DMS114 treated with DMSO at 0.1 percent for 48 hours (cell line): Measurements from ENCODE around the gene CIITA.
A peak's percentile ranks its signal among the peaks of the same experiment; 100 is the strongest.

Source experiments
- DNase-seq: peaks from one replicate; lab custom pipeline; 2025; ENCODE audit not compliant: unreplicated experiment; lab: John Stamatoyannopoulos, UW

The CIITA gene

DNA sequence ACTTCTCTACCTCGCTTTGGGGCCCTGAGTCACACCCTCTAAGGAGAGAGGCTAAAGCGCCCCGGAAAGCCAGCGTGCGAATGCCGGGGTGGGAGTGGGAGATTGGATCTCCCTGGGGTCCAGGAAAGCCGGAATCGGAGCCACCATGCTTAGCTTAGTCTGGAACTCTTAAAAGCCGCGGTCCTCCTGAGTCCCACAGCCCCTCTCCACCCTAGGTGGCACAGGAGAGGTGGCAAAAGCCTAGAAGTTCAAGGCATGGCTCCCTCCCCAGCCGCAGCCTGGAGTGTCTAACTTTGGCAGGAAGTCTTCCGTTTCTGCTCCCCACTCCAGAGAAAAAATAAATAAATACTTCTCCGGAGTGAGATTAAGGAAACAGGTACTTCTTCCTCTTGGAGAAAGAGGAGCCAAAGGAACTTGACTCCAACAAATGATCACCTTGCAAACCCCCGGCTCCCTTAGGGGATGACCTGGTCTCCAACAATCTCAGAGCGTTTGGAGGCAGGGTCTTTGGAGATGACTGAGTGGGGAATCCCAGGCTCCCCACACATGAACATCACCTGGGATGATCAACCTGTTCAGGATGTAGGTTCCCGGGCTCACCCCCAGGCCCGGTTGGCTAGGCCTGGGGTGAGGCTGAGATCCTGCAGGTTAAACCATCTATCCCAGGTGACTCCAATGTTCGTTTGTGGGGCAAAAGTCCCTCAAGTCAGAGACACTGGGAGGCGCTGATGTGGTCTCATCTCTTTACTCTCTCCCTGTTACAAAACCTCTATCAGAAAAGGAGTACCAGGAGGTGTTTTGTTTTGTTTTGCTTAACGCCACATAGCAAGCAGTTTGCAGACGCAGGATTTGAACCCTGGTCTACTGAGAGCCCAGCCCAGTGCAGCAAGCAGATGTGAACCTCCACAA is 2.9 kb downstream of the CIITA start:
- no peak for DNase-seq

GRCh38 chr16:10880594-10881452 is 3.8 kb downstream of the CIITA start:
- DNase-seq: no peak

- no peak for DNase-seq
These were observed 4.6 kb downstream of the CIITA start for GRCh38 chr16:10881479-10882030.

DNA sequence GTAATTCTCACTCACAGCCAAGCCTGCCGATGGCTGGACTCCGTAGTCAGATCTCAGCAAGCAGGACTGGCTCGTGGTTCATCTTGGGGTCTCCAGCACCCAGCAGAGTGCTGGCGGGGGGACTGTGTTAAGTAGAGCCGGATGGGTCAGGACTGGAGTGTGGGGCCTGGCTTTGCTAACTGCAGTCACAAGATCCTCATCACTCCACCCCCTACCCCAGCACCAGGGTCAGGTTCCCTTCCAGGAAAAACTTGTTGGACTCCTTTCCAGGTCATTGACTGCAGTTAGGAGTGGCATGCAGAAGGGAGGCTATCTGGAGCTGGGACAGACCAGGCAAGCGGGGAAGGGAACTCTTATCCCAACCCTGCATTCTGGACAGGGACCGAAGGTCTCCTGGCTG is 6.0 kb downstream of the CIITA start:
- DNase-seq: no peak

- no peak for DNase-seq
These were observed 8.2 kb downstream of the CIITA start for GRCh38 chr16:10885246-10885645.

GRCh38 chr16:10888320-10888937 is 11.4 kb downstream of the CIITA start:
- no peak for DNase-seq

DNA sequence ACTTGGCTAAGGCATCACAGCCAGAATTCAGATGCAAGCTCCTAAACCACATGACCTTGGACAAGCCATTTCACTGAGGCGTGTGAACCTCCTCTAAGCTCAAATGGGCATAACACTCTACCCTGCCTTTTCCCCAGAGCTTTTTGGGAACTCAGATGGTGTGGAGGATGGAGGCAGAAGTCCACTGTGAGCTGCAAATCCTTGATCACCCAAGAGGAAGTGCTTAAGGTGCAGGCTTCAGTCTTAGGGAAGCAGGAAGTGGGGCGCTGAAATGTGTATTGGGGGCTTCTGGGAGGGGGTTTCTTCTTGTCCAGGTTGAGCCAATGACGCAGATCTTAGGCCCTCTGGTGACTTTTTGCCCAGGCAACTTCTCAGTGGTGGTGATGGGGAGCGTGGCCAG is 12.9 kb downstream of the CIITA start:
- no peak for DNase-seq

DNA sequence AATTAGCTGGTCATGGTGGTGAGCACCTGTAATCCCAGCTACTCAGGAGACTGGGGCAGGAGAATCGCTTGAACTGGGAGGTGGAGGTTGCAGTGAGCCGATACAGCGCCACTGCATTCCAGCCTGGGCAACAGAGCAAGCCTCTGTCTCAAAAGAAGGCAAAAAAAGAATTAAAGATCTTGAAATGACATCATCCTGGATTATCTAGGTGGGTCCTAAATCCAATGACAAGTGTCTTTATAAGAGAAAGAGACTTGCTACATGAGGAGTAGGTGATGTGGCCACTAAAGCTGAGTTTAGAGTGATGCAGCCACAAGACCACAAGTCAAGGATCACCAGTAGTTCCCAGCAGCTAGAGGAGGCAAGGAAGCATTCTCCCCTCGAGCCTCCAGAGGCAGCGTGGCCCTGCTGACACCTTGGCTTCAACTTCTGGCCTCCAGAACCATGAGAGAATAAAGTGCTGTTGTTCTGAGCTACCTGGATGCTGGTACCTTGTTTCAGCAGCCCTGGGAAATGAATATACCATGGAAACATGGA is 15.8 kb downstream of the CIITA start:
- no peak for DNase-seq

DNA sequence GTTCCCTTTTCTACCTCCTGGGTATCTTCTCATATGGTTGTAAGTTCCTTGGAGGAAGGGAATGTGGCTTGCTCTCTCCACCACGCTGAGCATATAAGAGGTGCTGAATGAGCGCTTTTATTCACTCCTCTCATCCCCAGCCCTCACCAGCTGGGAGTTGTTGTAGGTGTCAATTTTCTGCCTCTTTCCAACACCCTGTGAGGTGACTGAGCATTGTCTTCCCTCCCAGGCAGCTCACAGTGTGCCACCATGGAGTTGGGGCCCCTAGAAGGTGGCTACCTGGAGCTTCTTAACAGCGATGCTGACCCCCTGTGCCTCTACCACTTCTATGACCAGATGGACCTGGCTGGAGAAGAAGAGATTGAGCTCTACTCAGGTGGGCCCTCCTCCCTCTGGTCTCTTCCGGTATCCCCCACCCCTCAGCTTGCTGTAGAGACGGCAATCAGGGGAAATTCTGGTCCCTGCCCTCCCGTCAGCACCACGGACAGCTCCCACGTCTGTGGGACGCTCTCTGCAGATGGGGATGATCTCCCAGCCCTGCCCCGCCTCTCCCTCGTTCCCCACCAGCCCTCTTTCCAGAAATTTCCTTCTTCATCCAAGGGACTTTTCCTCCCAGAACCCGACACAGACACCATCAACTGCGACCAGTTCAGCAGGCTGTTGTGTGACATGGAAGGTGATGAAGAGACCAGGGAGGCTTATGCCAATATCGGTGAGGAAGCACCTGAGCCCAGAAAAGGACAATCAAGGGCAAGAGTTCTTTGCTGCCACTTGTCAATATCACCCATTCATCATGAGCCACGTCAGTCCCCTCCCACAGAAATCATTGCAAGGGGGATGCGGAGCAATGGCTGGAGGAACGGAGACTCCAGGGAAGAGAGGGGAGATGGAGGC is 18.3 kb downstream of the CIITA start:
- no peak for DNase-seq

DNA sequence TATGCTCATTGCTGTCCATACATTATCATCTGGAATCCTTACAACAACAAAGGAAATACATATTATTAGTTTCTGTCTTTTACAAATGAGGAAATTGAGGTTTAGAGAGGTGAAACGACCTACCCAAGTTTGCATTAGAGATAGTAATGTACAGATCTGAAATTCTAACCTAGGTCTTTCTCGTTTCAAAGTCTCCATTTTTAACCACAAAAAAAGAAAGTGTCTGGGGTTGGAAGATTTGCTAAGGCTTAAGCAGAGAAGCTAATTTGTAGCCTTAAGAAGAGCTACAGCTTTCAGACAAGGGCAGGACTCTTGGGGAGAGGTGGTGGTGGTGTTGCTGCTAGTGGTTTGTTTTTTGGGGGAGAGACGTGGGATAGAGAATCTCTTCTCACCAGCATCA is 19.2 kb downstream of the CIITA start:
- DNase-seq: no peak

- DNase-seq: no peak
These were observed 19.7 kb downstream of the CIITA start for GRCh38 chr16:10896723-10897122.

GRCh38 chr16:10897134-10897533 is 20.1 kb downstream of the CIITA start:
- no peak for DNase-seq

- no peak for DNase-seq
These were observed 26.0 kb downstream of the CIITA start for GRCh38 chr16:10902999-10903398.

DNA sequence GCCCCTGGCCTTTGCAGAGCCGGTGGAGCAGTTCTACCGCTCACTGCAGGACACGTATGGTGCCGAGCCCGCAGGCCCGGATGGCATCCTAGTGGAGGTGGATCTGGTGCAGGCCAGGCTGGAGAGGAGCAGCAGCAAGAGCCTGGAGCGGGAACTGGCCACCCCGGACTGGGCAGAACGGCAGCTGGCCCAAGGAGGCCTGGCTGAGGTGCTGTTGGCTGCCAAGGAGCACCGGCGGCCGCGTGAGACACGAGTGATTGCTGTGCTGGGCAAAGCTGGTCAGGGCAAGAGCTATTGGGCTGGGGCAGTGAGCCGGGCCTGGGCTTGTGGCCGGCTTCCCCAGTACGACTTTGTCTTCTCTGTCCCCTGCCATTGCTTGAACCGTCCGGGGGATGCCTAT is 29.5 kb downstream of the CIITA start:
- no peak for DNase-seq

GRCh38 chr16:10906914-10907756 is 30.1 kb downstream of the CIITA start:
- no peak for DNase-seq

DNA sequence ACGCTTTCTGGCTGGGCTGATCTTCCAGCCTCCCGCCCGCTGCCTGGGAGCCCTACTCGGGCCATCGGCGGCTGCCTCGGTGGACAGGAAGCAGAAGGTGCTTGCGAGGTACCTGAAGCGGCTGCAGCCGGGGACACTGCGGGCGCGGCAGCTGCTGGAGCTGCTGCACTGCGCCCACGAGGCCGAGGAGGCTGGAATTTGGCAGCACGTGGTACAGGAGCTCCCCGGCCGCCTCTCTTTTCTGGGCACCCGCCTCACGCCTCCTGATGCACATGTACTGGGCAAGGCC is 30.7 kb downstream of the CIITA start:
- no peak for DNase-seq

DNA sequence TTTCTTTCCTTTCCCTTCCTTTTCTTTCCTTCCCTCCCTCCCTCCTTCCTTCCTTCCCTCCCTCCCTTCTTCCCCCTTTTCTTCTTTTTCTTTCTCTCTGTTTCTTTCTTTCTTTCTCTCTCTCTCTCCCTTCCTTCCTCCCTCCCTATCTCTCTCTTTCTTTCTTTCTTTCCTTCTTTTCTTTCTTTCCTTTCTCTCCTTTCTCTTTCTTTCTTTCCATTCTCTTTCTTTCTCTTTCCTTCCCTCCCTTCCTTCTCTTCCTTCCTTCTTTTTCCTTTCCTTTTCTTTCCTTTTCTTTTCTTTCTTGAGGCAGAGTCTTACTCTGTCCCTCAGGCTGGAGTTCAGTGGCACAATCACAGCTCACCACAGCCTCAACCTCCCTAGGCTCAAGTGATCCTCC is 34.3 kb downstream of the CIITA start:
- DNase-seq: no peak

GRCh38 chr16:10916534-10916933 is 39.5 kb downstream of the CIITA start:
- no peak for DNase-seq

- DNase-seq: peak; percentile 78
These were observed 41.4 kb downstream of the CIITA start for GRCh38 chr16:10918294-10919002.
